Neural crest cell (in vitro differentiated cells): ENCODE results near the gene UCN2. TPM values are rescaled to one million over a fixed set of nuclear protein-coding genes. Genes with fewer than 3 reads are reported as not detected.
"Not testable (repeated sequence)": the region's sequence is repeated elsewhere in the genome, so short reads cannot be mapped to it uniquely, and the experiment has no call there.

Experiments
- DNase-seq: peaks from one replicate; pipeline ENCODE4 v3.0.0; 2021; ENCODE audit warnings: low read depth, mixed read lengths, low spot score
- H3K27ac Mint-ChIP-seq: one replicate; pipeline ENCODE4 v1.8.0; 2021; ENCODE audit warnings: mild to moderate bottlenecking, mixed read lengths; ENCODE audit not compliant: unreplicated experiment
- H3K27me3 Mint-ChIP-seq: 2 replicates; pipeline ENCODE4 v1.8.0; 2021; ENCODE audit warnings: low read depth, mild to moderate bottlenecking, mixed read lengths
- H3K36me3 Mint-ChIP-seq: 2 replicates; pipeline ENCODE4 v1.8.0; 2021; ENCODE audit warnings: low read depth, mild to moderate bottlenecking, mixed read lengths
- H3K4me1 Mint-ChIP-seq: 2 replicates; pipeline ENCODE4 v1.8.0; 2021; ENCODE audit warnings: mixed read lengths
- H3K4me3 Mint-ChIP-seq: one replicate; pipeline ENCODE4 v1.8.0; 2021; ENCODE audit warnings: mild to moderate bottlenecking, mixed read lengths
- H3K9me3 Mint-ChIP-seq: 2 replicates; pipeline ENCODE4 v1.8.0; 2021; ENCODE audit warnings: mixed read lengths
- total RNA-seq: library from RNA; stranded (reverse); gene quantifications from 2 replicates; pipeline ENCODE4 v1.2.1, GENCODE V29; 2021
- TF ChIP-seq, protein P1 (sequence below): fragments of 200-600 bp; sonication (generic); conservative IDR thresholded peaks from 2 replicates; pipeline ENCODE4 v1.5.0; 2021; ENCODE audit warnings: antibody characterized with exemption, mild to moderate bottlenecking

Gene UCN2
- total RNA-seq, 1 donor from 2014 or later: 1.3 TPM

GRCh38 chr3:48552111-48552951 lies 11.2 kb downstream of the UCN2 start:
- Mint-ChIP-seq H3K9me3 (no peaks in the 10 kb centered on the region), H3K36me3 (peaks cover 3% of the 10 kb centered on the region), H3K27ac (peak overlapping the region; percentile 45), H3K27me3 (no peaks in the 10 kb centered on the region), H3K4me1 (peaks cover 33% of the 10 kb centered on the region), H3K4me3 (no peak overlapping the region)
- DNase-seq: no peak
- TF ChIP-seq, protein P1, sequence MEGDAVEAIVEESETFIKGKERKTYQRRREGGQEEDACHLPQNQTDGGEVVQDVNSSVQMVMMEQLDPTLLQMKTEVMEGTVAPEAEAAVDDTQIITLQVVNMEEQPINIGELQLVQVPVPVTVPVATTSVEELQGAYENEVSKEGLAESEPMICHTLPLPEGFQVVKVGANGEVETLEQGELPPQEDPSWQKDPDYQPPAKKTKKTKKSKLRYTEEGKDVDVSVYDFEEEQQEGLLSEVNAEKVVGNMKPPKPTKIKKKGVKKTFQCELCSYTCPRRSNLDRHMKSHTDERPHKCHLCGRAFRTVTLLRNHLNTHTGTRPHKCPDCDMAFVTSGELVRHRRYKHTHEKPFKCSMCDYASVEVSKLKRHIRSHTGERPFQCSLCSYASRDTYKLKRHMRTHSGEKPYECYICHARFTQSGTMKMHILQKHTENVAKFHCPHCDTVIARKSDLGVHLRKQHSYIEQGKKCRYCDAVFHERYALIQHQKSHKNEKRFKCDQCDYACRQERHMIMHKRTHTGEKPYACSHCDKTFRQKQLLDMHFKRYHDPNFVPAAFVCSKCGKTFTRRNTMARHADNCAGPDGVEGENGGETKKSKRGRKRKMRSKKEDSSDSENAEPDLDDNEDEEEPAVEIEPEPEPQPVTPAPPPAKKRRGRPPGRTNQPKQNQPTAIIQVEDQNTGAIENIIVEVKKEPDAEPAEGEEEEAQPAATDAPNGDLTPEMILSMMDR: no peak

GRCh38 chr3:48551651-48552050 lies 11.9 kb downstream of the UCN2 start:
- H3K4me3 Mint-ChIP-seq, H3K27ac Mint-ChIP-seq, DNase-seq, H3K36me3 Mint-ChIP-seq, H3K27me3 Mint-ChIP-seq, H3K9me3 Mint-ChIP-seq: not testable (repeated sequence)
- H3K4me1 Mint-ChIP-seq: peaks cover 30% of the 10 kb centered on the region

GRCh38 chr3:48548729-48549705 lies 14.6 kb downstream of the UCN2 start:
- peak; percentile 86 for DNase-seq
- H3K36me3 Mint-ChIP-seq: peaks cover 3% of the 10 kb centered on the region
- TF ChIP-seq, protein P1: peak; percentile 91
- peaks cover 18% of the 10 kb centered on the region for H3K4me1 Mint-ChIP-seq
- H3K27me3 Mint-ChIP-seq: no peaks in the 10 kb centered on the region
- H3K9me3 Mint-ChIP-seq: no peaks in the 10 kb centered on the region
- peak overlapping the region; percentile 93 for H3K27ac Mint-ChIP-seq
- H3K4me3 Mint-ChIP-seq: no peak overlapping the region

- no peaks in the 10 kb centered on the region for H3K27me3 Mint-ChIP-seq
- TF ChIP-seq, protein P1: no peak
- H3K4me1 Mint-ChIP-seq: peaks cover 18% of the 10 kb centered on the region
- no peak for DNase-seq
- H3K4me3 Mint-ChIP-seq: no peak overlapping the region
- no peaks in the 10 kb centered on the region for H3K9me3 Mint-ChIP-seq
- H3K27ac Mint-ChIP-seq: peak overlapping the region; percentile 57
- peaks cover 3% of the 10 kb centered on the region for H3K36me3 Mint-ChIP-seq
These were observed 15.5 kb downstream of the UCN2 start for GRCh38 chr3:48548126-48548525.

DNA sequence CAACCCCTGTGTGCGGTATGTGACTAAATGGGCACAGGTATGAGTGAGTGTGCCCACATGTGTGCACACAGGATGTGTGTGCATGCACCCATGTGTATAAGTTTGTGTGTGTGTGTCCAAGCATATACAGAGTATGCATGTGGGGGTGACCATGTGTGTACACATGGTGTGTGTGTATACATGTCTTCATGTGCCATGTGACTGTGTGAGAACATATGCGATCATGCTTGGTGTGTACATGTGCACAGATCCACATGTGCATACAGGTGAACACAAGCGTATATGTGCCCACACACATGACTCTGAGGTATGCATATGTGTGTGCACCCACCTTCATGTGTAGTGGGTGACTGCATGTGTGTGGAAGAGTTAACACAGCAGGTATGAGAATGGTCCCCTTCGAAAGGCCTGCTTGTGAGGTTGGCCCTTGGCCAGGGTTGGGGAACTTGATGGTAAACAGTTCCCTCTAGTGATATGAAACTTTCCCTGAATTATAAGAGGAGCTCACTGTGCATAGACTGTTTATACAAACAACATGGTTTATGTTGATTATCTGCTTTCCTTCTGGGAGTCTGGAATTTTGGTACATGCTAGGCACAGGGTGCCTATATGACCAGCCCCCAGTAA lies 17.3 kb downstream of the UCN2 start:
- Mint-ChIP-seq H3K9me3 (no peaks in the 10 kb centered on the region), H3K4me1 (peaks cover 18% of the 10 kb centered on the region), H3K36me3 (peaks cover 5% of the 10 kb centered on the region), H3K27me3 (no peaks in the 10 kb centered on the region), H3K4me3 (no peak overlapping the region), H3K27ac (no peak overlapping the region)
- no peak for DNase-seq
- TF ChIP-seq, protein P1: no peak
